Measurements from ENCODE around the gene SPACDR.

Gene SPACDR

GRCh38 chr7:100485471-100485876 lies 21.4 kb upstream of the SPACDR start:
- H3K27ac ChIP-seq = peak overlapping the region; percentile 80
- CTCF ChIA-PET = interaction anchor here (0.6 kb wide), 1 partner anchor 75 kb away, joined by 3 read pairs; no protein-coding TSS in a partner anchor
- POLR2A ChIA-PET (ENCODE audit: low non-redundant PET) = no interaction called here

DNA sequence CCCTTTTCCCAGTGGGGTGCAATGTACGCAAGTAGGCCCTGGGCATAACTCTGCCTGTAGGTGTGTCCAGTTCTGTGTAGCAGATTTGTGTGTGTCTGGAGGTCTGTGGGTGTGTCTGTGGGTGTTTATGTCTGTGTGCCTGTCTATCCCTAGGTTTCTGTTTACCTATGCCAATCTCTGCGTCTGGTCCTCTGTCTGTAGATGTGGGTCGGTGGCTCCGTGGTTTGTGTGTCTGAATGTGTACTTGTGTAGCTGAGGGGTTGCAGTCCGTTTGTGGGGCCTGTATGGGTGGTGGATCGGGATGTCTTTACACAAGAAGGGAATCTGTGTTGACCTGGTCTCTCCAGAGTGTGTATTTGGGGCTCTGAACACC lies 20.6 kb upstream of the SPACDR start:
- H3K27ac ChIP-seq = peak overlapping the region; percentile 80
- POLR2A ChIA-PET (ENCODE audit: low non-redundant PET) = no interaction called here
- no peak for TF ChIP-seq CTCF (conservative IDR thresholded peaks at IDR 0.05; ENCODE audit: low read depth)
- CTCF ChIA-PET = no interaction called here
- DNase-seq (ENCODE audit: low spot score) = no peak

More at GRCh38 chr7:100485471-100485876, 21.4 kb upstream of the SPACDR start:
- no peak for DNase-seq (ENCODE audit: low spot score)
- no peak for TF ChIP-seq CTCF (conservative IDR thresholded peaks at IDR 0.05; ENCODE audit: low read depth)

DNA sequence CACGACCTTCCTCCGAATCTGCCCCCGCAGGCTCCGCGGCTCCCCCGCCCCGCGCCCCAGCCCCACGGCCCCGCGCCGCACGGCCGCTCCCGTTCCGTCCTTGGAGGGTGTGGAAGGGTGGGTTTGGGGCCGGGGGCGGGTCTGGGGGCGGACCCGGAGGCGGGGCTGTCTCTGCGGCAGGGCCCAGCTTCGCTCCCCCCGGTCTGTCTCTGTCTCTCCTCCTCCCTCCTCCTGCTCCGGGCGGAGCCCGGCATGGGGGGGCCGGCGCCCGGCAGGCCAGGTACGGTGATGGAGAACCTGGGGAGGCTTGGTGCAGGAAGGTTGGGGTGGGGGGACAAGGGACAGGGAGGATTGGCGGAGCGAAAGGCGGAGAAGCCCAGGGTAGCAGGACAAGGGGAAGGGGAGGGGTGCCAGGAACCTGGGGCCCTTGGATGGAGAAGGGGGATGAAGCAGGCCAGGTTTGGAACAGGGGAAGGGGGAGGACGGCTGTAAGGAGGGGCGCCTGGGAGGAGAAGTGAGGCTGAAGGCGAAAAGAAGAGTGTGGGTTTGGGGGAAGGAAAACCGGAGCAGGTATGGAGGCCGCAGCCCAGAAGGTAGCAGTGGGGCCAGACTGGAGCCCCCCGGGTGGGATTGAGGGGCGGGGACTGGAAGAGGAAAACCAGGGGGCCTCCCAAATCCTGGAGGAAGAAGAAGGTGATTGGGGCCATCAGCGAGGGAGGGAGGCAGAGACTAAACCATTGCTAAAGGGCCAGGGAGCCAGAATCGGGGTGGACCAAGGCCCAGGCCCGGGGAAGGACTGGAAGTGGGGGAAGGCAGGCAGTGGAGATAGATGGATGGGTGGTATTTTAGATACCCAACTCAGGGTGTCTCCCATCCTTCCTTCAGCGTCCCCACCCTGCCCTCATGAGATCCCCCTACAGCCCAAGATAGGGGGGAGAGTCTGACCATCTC lies 19.9 kb upstream of the SPACDR start, which contains the start of gene NYAP1:
TSS of gene NYAP1 (plus strand) at position 206 of the 951 bp plus-strand sequence. CDS start 1,385 bp downstream, outside the sequence.
- ChIA-PET CTCF (interaction anchor here (0.6 to 1.5 kb wide), 2 partner anchors 11 to 381 kb away, joined by 4 to 6 read pairs; no protein-coding TSS in a partner anchor), POLR2A (ENCODE audit: low non-redundant PET) (no interaction called here)
- peak within 1 kb of the TSS; percentile 80 for H3K27ac ChIP-seq
- peak; percentile 40 for DNase-seq (ENCODE audit: low spot score)
- TF ChIP-seq CTCF (conservative IDR thresholded peaks at IDR 0.05; ENCODE audit: low read depth) = no peak

DNA sequence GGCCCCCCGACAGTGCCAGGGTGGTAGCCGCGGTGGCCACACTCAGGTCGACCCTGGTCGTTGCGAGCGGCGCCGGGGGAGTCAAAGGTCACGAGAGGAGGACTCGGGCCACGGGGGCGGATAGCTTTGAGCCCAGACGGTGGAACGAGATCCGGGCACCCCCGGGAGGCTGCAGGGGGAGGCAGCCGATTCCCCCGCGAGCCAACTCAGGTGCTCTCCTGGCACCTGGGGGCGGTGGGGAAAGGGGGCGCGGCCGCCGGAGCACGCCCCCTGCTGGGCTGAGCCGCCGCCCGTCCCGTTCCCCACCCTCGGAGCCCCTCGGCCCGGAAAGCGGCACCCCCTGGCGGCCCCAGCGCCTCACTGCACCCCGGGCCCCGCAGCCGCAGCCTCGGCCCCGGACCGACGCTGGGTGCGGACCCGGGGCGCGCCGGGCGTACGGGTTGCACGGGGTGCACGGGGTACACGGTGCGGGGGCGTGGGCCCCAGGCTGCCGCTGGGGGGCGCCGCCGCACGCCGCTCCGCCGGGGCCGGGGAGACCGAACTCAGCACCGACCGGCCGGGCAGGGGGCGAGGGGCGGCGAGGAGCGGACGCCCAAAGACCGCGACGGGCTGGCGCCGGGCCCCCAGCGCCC lies 19.1 kb upstream of the SPACDR start:
- TF ChIP-seq CTCF (conservative IDR thresholded peaks at IDR 0.05; ENCODE audit: low read depth) = peak; percentile 100
- POLR2A ChIA-PET (ENCODE audit: low non-redundant PET) = no interaction called here
- peak; percentile 69 for DNase-seq (ENCODE audit: low spot score)
- CTCF ChIA-PET = interaction anchor here (0.6 to 1.5 kb wide), 18 partner anchors 9 to 674 kb away, joined by 3 to 7 read pairs (median 4); no protein-coding TSS in a partner anchor
- H3K27ac ChIP-seq = peak overlapping the region; percentile 80

DNA sequence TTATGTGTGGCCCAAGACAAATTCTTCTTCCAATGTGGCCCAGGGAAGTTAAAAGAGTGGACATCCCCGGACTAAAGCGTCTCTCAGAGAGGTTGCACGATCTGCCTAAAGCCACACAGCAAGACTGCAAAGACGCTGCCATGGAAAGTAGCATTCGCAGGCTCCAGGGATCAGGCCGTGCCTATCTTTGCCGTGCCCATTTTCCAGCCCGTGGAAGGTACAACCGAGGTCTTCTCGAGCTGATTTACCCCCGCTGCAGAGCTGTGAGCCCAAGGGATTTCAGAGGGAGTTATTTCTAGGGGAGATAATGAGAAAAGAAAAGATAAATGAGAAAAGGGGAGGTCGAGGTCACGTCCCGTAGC lies 18.6 kb upstream of the SPACDR start:
- POLR2A ChIA-PET (ENCODE audit: low non-redundant PET) = no interaction called here
- H3K27ac ChIP-seq = peak overlapping the region; percentile 80
- DNase-seq (ENCODE audit: low spot score) = no peak
- CTCF ChIA-PET = interaction anchor here (0.6 to 1.5 kb wide), 18 partner anchors 8 to 675 kb away, joined by 3 to 7 read pairs (median 4); no protein-coding TSS in a partner anchor
- no peak for TF ChIP-seq CTCF (conservative IDR thresholded peaks at IDR 0.05; ENCODE audit: low read depth)

DNA sequence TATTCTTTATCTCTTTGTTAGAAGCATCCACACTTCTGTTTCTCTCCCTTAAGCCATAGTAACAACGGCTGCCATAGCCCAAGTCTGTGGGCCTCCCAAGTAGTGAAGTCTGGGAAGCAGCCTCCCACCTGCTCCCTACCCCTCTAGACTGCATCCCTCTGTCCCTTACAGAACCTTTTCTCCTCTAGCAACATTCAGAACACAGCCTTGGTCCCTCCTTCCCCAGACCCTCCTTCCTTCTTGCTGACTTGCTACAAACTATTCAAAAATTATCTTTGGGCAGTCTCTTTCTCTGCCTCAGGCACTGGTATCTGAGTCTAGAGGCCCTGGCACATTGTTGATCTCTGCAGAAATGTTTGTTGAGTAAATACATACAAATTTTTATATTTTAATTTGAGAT lies 17.4 kb upstream of the SPACDR start:
- H3K27ac ChIP-seq = peak overlapping the region; percentile 28
- no peak for TF ChIP-seq CTCF (conservative IDR thresholded peaks at IDR 0.05; ENCODE audit: low read depth)
- CTCF ChIA-PET = interaction anchor here (1.2 kb wide), 1 partner anchor 12 kb away, joined by 3 read pairs; no protein-coding TSS in a partner anchor
- POLR2A ChIA-PET (ENCODE audit: low non-redundant PET) = no interaction called here
- DNase-seq (ENCODE audit: low spot score) = no peak
